Dermis blood vessel endothelial cell (primary cell): Measurements from ENCODE around the gene CPN2. TPM values are rescaled to one million over a fixed set of nuclear protein-coding genes. Genes with fewer than 3 reads are reported as not detected.

Source experiments
- DNase-seq: peaks from one replicate; pipeline ENCODE4 v3.0.0; 2010
- total RNA-seq: library from RNA; depleted of rRNA; stranded (reverse); fragments of >200 nt; gene quantifications from 2 replicates; pipeline ENCODE4 v1.2.3, GENCODE V29; 2014

CPN2 gene
- total RNA-seq, 1 donor from 2014 or later = not detected

- DNase-seq = no peak
Measured at GRCh38 chr3:194312743-194313281, 38.3 kb downstream of the CPN2 start.

DNA sequence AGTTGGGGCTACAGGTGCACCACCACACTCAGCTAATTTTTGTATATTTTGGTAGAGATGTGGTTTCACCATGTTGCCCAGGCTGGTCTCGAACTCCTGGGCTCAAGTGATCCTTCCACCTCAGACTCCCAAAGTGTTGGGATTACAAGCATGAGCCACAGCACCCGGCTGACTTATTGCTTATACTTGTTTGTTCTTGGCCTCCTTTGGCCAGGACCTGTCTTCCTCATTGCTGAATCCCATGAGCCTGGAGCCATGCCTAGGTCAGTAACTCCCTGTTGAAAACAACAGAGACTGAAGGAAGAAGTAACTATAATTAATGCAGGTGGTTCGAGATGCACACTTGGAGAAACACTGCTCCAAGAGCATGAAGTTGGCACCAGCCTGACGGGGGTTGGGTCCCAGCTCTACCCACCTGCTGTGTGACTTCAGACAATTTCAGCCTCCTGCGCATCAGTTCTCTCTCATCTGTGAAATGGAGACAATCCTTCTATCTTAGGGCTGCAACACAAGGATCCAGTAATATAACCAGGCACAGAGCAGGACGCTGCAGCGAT is 38.9 kb downstream of the CPN2 start:
- DNase-seq = no peak

DNA sequence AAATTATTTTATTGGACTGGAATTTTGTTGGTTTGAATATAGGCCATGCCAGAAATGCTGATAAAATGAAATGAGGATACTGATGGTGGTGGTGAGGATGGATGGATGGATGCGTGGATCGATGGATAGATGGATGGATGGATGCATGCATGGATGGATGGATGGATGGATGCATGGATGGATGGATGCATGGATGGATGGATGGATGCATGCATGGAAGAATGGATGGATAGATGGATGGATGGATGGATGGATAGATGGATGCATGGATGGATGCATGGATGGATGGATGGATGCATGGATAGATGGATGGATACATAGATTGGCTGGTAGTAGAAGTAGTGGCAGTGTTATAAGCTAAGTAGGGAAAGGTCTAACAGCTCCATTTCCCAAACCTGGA is 40.1 kb downstream of the CPN2 start:
- DNase-seq = no peak

DNA sequence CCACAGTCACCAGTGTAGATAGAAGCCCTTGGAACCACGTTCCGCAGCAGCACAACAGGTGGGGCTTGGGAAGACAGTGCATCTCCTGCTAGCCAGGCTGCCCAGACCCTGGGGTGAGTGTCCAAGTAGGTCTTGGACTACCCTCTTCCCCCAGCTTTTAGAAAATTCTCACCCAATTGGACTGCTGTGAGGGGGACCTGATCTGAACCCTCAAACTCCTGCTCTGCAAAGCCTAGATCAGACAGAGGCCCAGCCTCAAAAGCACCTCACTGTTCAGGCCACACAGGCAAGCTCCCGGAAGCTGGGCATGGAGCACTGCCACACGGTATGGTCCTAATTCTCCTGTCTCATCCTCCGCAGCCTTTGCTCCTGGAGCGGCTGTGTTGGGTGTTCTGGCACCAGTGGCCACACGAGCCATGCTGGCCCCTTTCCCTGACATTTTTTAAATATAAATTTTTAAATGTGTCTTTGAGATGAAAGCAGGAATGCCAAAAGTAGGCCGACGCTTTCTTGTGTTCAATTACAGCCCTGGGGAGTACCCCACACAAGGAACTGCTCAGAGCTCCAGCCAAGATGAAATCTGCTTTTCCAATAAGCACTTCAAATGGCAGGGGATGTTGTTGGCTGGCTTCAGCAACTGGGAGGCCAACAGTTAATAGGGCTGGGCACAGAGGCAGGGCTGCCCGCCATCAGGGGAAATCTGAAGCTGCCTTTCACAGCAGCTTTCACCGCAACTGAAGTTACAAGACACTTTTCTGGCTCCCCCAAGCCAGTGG is 40.9 kb downstream of the CPN2 start:
- DNase-seq = no peak

DNA sequence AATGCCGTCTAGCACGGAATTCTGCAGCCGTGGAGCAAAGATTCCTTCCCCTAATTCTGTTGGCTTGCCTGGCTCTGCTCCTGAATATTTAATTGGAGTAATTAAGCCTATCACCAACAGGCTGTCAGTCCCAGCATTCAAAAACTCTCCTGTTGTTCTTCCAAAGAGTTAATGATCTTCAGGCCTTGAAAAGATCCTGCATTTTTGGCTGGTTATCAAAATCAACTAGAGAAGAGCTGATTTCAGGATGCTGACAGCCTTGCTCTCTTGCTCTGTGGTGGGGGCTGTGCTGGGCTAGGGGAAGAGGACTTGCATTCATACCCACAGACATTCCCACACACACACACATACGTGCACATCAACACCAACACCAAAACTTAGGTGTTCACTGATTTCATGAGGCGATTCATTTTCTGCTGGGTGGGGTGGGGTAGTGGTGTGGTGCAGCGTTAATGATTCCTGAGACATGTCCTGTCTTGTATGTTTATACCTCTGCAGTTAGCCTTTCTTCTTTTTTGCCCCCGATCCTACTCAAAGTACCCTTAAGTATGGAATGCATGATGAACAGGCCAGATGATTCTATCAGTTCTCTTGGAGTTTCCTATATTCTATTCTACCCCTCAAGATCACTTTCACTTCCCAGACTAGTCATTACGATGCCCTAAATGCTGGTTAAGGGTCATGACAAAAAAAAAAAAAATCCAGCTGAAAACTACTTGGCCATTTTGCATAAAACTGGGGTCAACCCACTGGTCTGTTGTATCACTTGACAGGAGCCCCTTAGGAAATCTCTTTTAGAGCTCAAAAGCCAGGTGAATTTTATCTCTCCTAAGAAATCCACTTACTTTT is 42.3 kb downstream of the CPN2 start:
- peak; percentile 64 for DNase-seq

GRCh38 chr3:194307849-194308248 is 43.3 kb downstream of the CPN2 start:
- no peak for DNase-seq

GRCh38 chr3:194306771-194307640 is 44.1 kb downstream of the CPN2 start:
- DNase-seq = no peak

- peak; percentile 86 for DNase-seq
Measured at GRCh38 chr3:194306109-194306686, 44.9 kb downstream of the CPN2 start.

GRCh38 chr3:194305356-194306108 is 45.6 kb downstream of the CPN2 start:
- no peak for DNase-seq

DNA sequence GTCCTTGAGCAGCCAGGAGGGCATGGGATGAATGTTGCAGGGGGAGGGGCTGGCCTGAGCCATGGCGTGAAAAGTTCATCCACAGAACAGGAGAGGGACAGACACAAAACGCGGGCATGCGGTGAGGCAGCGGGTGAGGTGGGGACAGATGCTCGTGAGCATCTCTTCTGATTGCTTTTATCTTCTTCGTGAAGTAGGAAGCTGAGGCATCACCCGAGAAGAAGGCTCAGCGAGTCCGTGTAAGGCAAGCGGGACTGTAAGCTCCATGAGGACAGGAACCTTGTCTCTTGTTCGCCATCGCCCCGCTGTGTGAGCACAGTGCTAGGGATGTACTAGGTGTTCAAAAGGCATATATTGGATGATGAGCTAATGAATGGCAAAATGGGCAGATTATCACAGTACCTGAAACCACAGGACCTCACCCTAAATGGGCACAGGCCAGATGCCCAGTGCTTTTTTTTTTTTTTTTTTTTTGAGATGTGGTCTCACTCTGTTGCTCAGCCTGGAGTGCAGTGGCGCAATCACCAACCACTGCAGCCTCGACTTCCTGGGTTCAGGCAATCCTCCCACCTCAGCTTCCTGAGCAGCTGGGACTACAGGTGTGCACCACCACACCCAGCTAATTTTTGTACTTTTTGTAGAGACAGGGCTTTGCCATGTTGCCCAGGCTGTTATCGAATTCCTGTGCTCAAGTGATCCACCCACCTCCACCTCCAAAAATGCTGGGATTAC is 46.8 kb downstream of the CPN2 start:
- DNase-seq = no peak

GRCh38 chr3:194303749-194304148 is 47.4 kb downstream of the CPN2 start:
- DNase-seq = no peak

DNA sequence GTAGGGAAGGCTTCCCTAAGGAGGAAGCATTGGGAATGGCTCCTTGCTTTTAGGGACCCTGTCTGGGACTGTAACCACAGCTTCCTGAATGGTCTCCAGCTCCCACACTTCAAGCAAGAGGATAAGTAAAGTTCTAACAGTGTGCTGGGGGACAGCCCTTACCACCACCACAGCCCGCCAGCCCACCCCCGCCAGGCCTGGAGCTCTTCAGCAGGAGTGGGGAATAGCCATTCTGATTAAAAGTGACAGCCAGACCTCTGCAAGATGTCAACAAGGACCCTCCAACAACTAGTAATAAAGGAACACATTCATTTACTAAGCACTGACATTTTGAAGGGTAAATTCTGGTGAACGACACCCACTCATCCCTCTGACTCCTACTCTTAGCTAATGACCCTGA is 49.4 kb downstream of the CPN2 start:
- no peak for DNase-seq

GRCh38 chr3:194300936-194301335 is 50.2 kb downstream of the CPN2 start:
- DNase-seq = no peak

GRCh38 chr3:194300382-194300758 is 50.8 kb downstream of the CPN2 start:
- no peak for DNase-seq

GRCh38 chr3:194298331-194299227 is 52.5 kb downstream of the CPN2 start:
- no peak for DNase-seq

GRCh38 chr3:194296454-194297263 is 54.5 kb downstream of the CPN2 start:
- DNase-seq = peak; percentile 81

DNA sequence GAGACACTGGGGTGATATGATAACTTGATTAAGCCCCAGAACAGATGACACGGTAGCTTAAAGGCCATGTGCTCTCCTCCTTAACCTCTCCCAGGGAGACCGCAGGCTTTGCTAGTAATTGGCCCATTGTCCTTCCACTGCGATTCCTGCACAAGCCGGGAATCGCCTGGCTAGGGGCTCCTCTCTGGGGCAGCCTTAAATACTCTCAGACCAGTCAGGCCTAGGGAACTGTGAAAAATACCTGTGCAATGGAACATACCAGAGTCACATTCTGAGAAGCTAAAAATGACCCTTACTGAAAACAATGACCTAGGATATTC is 56.3 kb downstream of the CPN2 start:
- no peak for DNase-seq

- no peak for DNase-seq
Measured at GRCh38 chr3:194294199-194294894, 56.8 kb downstream of the CPN2 start.
